GOT3 (cell line): ENCODE measurements around the gene CACNA1D.

Experiments
- DNase-seq: peaks from one replicate; lab custom pipeline; 2025; ENCODE audit warnings: mixed read lengths; lab: John Stamatoyannopoulos, UW

CACNA1D gene

GRCh38 chr3:53495520-53496391, 1.3 kb downstream of the CACNA1D start:
- no peak for DNase-seq

- no peak for DNase-seq
Measured at GRCh38 chr3:53496392-53496670, 1.9 kb downstream of the CACNA1D start.

- no peak for DNase-seq
Measured at GRCh38 chr3:53496984-53497383, 2.6 kb downstream of the CACNA1D start.

GRCh38 chr3:53498806-53499641, 4.6 kb downstream of the CACNA1D start:
- no peak for DNase-seq

- DNase-seq = no peak
Measured at GRCh38 chr3:53500165-53500777, 5.9 kb downstream of the CACNA1D start.

GRCh38 chr3:53501178-53501577, 6.8 kb downstream of the CACNA1D start:
- DNase-seq = no peak

GRCh38 chr3:53502737-53503136, 8.3 kb downstream of the CACNA1D start:
- no peak for DNase-seq

- DNase-seq = no peak
Measured at GRCh38 chr3:53503195-53503594, 8.8 kb downstream of the CACNA1D start.

- DNase-seq = no peak
Measured at GRCh38 chr3:53506110-53506762, 11.8 kb downstream of the CACNA1D start.

- no peak for DNase-seq
Measured at GRCh38 chr3:53506763-53507145, 12.3 kb downstream of the CACNA1D start.

- DNase-seq = no peak
Measured at GRCh38 chr3:53509494-53509893, 15.1 kb downstream of the CACNA1D start.

GRCh38 chr3:53510508-53510907, 16.1 kb downstream of the CACNA1D start:
- DNase-seq = no peak

- no peak for DNase-seq
Measured at GRCh38 chr3:53511246-53511645, 16.8 kb downstream of the CACNA1D start.

GRCh38 chr3:53513556-53514190, 19.3 kb downstream of the CACNA1D start:
- DNase-seq = no peak

- DNase-seq = no peak
Measured at GRCh38 chr3:53516339-53516738, 21.9 kb downstream of the CACNA1D start.

GRCh38 chr3:53518495-53518981, 24.1 kb downstream of the CACNA1D start:
- no peak for DNase-seq

GRCh38 chr3:53519065-53519709, 24.8 kb downstream of the CACNA1D start:
- no peak for DNase-seq

GRCh38 chr3:53523346-53523745, 28.9 kb downstream of the CACNA1D start:
- DNase-seq = no peak

GRCh38 chr3:53524566-53524965, 30.2 kb downstream of the CACNA1D start:
- no peak for DNase-seq

- no peak for DNase-seq
Measured at GRCh38 chr3:53525765-53526703, 31.6 kb downstream of the CACNA1D start.
